PFSK-1 (cell line): ENCODE results near the gene MCL1.
A peak's percentile ranks its signal among the peaks of the same experiment; 100 is the strongest.

Experiments used
- POLR2AphosphoS5 ChIP-seq: IDR thresholded peaks from 2 replicates; pipeline ENCODE4 v1.6.1; 2012; ENCODE audit warnings: low read depth, mild to moderate bottlenecking, control low read depth, low read length, moderate library complexity
- SIN3A ChIP-seq: IDR thresholded peaks from 2 replicates; pipeline ENCODE4 v1.6.1; 2012; ENCODE audit warnings: mild to moderate bottlenecking, low read length, moderate library complexity, borderline replicate concordance; ENCODE audit not compliant: insufficient read depth
- TF ChIP-seq, protein P1 (sequence below), 2 experiments: IDR thresholded peaks; 2 replicates each; pipeline versions ENCODE4 v1.6.1 to v1.8.0; 2011 to 2012; ENCODE audit warnings: low read depth in 2 of 2, low read length in 2 of 2, control low read depth in 1 of 2, inconsistent platforms in 1 of 2, mild to moderate bottlenecking in 1 of 2, moderate library complexity in 1 of 2; ENCODE audit not compliant: insufficient read depth in 1 of 2

DNA sequence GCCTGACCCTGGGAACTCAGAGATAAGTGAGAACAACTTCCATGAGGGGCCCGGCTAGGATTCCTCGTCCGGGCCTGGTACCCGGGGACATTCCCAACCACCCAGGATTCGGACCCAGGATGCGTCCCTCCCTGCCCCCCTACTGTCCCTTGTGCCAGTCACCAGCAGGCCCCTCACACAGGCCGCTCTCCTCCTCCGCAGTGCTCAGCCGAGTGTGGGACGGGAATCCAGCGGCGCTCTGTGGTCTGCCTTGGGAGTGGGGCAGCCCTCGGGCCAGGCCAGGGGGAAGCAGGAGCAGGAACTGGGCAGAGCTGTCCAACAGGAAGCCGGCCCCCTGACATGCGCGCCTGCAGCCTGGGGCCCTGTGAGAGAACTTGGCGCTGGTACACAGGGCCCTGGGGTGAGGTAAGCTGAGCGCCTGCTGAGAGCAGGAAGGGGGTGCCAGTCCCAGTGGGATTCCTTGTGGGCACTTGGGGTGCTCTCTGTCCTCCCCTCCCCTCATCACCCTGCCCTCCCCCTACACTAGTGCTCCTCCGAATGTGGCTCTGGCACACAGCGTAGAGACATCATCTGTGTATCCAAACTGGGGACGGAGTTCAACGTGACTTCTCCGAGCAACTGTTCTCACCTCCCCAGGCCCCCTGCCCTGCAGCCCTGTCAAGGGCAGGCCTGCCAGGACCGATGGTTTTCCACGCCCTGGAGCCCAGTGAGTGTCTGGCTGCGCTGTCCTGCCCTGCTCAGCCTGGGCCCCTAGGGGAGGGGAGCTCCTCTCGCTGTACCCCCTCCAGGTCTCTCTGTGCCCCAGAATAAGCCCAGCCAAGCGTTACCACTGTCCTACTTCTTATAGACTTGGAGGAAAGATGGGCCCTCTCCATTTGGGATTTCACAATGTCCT is 20.4 kb downstream of the MCL1 start:
- TF ChIP-seq POLR2AphosphoS5 (no peak), SIN3A (no peak)
- TF ChIP-seq, protein P1, sequence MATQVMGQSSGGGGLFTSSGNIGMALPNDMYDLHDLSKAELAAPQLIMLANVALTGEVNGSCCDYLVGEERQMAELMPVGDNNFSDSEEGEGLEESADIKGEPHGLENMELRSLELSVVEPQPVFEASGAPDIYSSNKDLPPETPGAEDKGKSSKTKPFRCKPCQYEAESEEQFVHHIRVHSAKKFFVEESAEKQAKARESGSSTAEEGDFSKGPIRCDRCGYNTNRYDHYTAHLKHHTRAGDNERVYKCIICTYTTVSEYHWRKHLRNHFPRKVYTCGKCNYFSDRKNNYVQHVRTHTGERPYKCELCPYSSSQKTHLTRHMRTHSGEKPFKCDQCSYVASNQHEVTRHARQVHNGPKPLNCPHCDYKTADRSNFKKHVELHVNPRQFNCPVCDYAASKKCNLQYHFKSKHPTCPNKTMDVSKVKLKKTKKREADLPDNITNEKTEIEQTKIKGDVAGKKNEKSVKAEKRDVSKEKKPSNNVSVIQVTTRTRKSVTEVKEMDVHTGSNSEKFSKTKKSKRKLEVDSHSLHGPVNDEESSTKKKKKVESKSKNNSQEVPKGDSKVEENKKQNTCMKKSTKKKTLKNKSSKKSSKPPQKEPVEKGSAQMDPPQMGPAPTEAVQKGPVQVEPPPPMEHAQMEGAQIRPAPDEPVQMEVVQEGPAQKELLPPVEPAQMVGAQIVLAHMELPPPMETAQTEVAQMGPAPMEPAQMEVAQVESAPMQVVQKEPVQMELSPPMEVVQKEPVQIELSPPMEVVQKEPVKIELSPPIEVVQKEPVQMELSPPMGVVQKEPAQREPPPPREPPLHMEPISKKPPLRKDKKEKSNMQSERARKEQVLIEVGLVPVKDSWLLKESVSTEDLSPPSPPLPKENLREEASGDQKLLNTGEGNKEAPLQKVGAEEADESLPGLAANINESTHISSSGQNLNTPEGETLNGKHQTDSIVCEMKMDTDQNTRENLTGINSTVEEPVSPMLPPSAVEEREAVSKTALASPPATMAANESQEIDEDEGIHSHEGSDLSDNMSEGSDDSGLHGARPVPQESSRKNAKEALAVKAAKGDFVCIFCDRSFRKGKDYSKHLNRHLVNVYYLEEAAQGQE (IDR thresholded peaks at IDR 0.05; ENCODE audit: insufficient read depth in 1 of 2, low read depth in 2 of 2, low read length in 2 of 2) = peak; percentile 54 to 65; a peak in 3 of 4 replicates
